H1 (cell line): ENCODE data around the gene HIGD2A.

Experiments
- EGR1 ChIP-seq: IDR thresholded peaks from 2 replicates; pipeline ENCODE4 v1.6.1; 2011; ENCODE audit warnings: low read depth, low read length, borderline replicate concordance
- EP300 ChIP-seq, 2 experiments: IDR thresholded peaks; 1 replicate in 1 of 2; 2 replicates in 1 of 2; pipeline ENCODE4 v1.6.1; 2011 to 2012; ENCODE audit warnings: low read depth in 2 of 2, low read length in 2 of 2, mild to moderate bottlenecking in 2 of 2, borderline replicate concordance in 1 of 2, inconsistent platforms in 1 of 2, moderate library complexity in 1 of 2
- EZH2 ChIP-seq: fragments of 200-600 bp; sonication (generic); IDR thresholded peaks from 2 replicates; pipeline ENCODE4 v1.7.1; 2012; ENCODE audit warnings: low read depth, mild to moderate bottlenecking, moderate library complexity, low read length, inconsistent platforms; ENCODE audit not compliant: severe bottlenecking
- MAFK ChIP-seq: IDR thresholded peaks from 2 replicates; pipeline ENCODE4 v1.6.1; 2012; ENCODE audit warnings: low read depth, mild to moderate bottlenecking, improper control_type of control experiment, low read length
- POLR2A ChIP-seq, 2 experiments: IDR thresholded peaks; 1 replicate in 1 of 2; 2 replicates in 1 of 2; pipeline ENCODE4 v1.6.1; 2011; ENCODE audit warnings: low read depth in 2 of 2, low read length in 2 of 2, mild to moderate bottlenecking in 2 of 2; ENCODE audit errors: control extremely low read depth in 1 of 2
- RAD21 ChIP-seq, 2 experiments: IDR thresholded peaks in 1 of 2; conservative IDR thresholded peaks in 1 of 2; 2 replicates each; pipeline ENCODE4 v1.6.1; 2011; ENCODE audit warnings: low read depth in 2 of 2, low read length in 2 of 2, improper control_type of control experiment in 1 of 2, inconsistent platforms in 1 of 2, mild to moderate bottlenecking in 1 of 2, moderate library complexity in 1 of 2
- SIN3A ChIP-seq, 2 experiments: IDR thresholded peaks in 1 of 2; conservative IDR thresholded peaks in 1 of 2; 2 replicates each; pipeline ENCODE4 v1.6.1; 2011 to 2012; ENCODE audit warnings: low read length in 2 of 2, improper control_type of control experiment in 1 of 2, low read depth in 1 of 2, mild to moderate bottlenecking in 1 of 2
- TAF1 ChIP-seq: IDR thresholded peaks from 2 replicates; pipeline ENCODE4 v1.6.1; 2011; ENCODE audit warnings: mild to moderate bottlenecking, low read depth, low read length
- USF2 ChIP-seq: IDR thresholded peaks from 2 replicates; pipeline ENCODE4 v1.6.1; 2011; ENCODE audit warnings: low read length, improper control_type of control experiment
- TF ChIP-seq, protein P1 (sequence below), 3 experiments: IDR thresholded peaks; 1 replicate in 2 of 3; 2 replicates in 1 of 3; pipeline versions ENCODE4 v1.5.1 to v1.6.1; 2011; ENCODE audit warnings: low read length in 3 of 3, mild to moderate bottlenecking in 3 of 3, inconsistent platforms in 2 of 3, low read depth in 1 of 3, moderate library complexity in 1 of 3; ENCODE audit not compliant: insufficient read depth in 1 of 3; ENCODE audit errors: control extremely low read depth in 1 of 3

DNA sequence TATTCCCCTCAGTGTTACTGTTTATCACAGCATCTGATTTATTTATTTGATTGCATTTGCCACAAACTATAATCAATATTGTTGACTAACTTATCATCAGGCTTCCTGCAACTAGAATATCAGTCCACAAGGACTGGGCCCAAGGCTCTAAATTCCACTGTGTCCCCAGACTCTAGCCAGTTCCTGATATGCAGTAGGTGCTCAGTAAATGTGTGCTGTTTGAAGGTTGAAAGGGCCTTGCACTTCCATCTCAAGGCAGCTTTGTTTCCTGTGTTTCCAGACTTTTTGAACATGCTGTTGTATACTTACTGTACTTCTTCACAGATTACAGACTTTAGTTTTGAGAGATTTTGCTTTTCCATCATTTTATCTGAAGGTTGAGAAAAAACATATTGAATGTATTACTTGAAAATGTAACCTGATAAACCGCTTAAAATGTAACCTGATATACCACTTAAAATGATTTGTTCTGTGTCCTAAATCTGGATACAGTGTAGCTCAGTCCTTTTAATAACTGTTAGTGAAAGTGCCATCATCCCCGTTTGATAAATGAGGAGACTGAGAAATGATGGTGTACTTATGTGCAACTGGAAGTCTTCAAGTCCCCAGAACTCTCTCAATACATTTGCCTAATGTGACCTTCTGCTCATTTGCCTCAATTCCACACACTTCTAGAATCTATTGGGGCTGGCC lies 45.6 kb upstream of the HIGD2A start:
- TF ChIP-seq, protein P1, sequence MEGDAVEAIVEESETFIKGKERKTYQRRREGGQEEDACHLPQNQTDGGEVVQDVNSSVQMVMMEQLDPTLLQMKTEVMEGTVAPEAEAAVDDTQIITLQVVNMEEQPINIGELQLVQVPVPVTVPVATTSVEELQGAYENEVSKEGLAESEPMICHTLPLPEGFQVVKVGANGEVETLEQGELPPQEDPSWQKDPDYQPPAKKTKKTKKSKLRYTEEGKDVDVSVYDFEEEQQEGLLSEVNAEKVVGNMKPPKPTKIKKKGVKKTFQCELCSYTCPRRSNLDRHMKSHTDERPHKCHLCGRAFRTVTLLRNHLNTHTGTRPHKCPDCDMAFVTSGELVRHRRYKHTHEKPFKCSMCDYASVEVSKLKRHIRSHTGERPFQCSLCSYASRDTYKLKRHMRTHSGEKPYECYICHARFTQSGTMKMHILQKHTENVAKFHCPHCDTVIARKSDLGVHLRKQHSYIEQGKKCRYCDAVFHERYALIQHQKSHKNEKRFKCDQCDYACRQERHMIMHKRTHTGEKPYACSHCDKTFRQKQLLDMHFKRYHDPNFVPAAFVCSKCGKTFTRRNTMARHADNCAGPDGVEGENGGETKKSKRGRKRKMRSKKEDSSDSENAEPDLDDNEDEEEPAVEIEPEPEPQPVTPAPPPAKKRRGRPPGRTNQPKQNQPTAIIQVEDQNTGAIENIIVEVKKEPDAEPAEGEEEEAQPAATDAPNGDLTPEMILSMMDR (IDR thresholded peaks at IDR 0.05; ENCODE audit: control extremely low read depth in 1 of 3, insufficient read depth in 1 of 3, low read depth in 1 of 3, low read length in 3 of 3) = no peak
- TF ChIP-seq POLR2A (IDR thresholded peaks at IDR 0.05; ENCODE audit: control extremely low read depth in 1 of 2, low read depth in 2 of 2, low read length in 2 of 2) = no peak
- no peak for TF ChIP-seq EP300 (IDR thresholded peaks at IDR 0.05; ENCODE audit: borderline replicate concordance in 1 of 2, low read depth in 2 of 2, low read length in 2 of 2)
- TF ChIP-seq SIN3A (conservative IDR thresholded peaks at IDR 0.05 in 1 of 2, IDR thresholded peaks at IDR 0.05 in 1 of 2; ENCODE audit: low read depth in 1 of 2, low read length in 2 of 2) = no peak
- no peak for TF ChIP-seq TAF1
- no peak for TF ChIP-seq RAD21 (IDR thresholded peaks at IDR 0.05 in 1 of 2, conservative IDR thresholded peaks at IDR 0.05 in 1 of 2; ENCODE audit: low read depth in 2 of 2, low read length in 2 of 2)
- TF ChIP-seq USF2 = no peak
- no peak for TF ChIP-seq EZH2
- no peak for TF ChIP-seq MAFK
- no peak for TF ChIP-seq EGR1
